SJSA1 (cell line): Measurements from ENCODE around the gene SMAGP. TPM values are rescaled to one million over a fixed set of nuclear protein-coding genes. Genes with fewer than 3 reads are reported as not detected.
"Not testable (repeated sequence)": the region's sequence is repeated elsewhere in the genome, so short reads cannot be mapped to it uniquely, and the experiment has no call there.

ENCODE experiments used
- DNase-seq, 2 experiments: peaks; one replicate each; pipeline ENCODE4 v3.0.0-alpha.2; 2015 to 2020; ENCODE audit warnings: low spot score in 2 of 2, low read depth in 1 of 2
- H3K27ac ChIP-seq: fragments of 250-450 bp; sonication (Bioruptor Pico); 2 replicates; pipeline ENCODE4 v1.5.1; 2020; ENCODE audit warnings: mild to moderate bottlenecking, moderate library complexity
- H3K27me3 ChIP-seq: fragments of 250-450 bp; sonication (Bioruptor Pico); replicated peaks from 2 replicates; pipeline ENCODE4 v1.5.1; 2020; ENCODE audit warnings: mild to moderate bottlenecking, moderate library complexity
- H3K36me3 ChIP-seq: fragments of 250-450 bp; sonication (Bioruptor Pico); 2 replicates; pipeline ENCODE4 v1.5.1; 2020; ENCODE audit warnings: mild to moderate bottlenecking
- H3K4me1 ChIP-seq: fragments of 250-450 bp; sonication (Bioruptor Pico); replicated peaks from 2 replicates; pipeline ENCODE4 v1.6.1; 2021; ENCODE audit warnings: mild to moderate bottlenecking
- H3K4me3 ChIP-seq: fragments of 250-450 bp; sonication (Bioruptor Pico); 2 replicates; pipeline ENCODE4 v1.5.1; 2020; ENCODE audit warnings: mild to moderate bottlenecking
- H3K9me3 ChIP-seq: fragments of 250-450 bp; sonication (Bioruptor Pico); replicated peaks from 2 replicates; pipeline ENCODE4 v1.5.1; 2020; ENCODE audit warnings: mild to moderate bottlenecking
- total RNA-seq: library from RNA; depleted of rRNA; stranded (reverse); fragments of >200 nt; shearing (Covaris generic); gene quantifications from 2 replicates; pipeline ENCODE4 v1.2.3, GENCODE V29; 2014

The SMAGP gene
- total RNA-seq, 1 experiment from 2014 or later = 22.8 TPM

GRCh38 chr12:51281202-51281924 lies 11.1 kb upstream of the SMAGP start:
- H3K27ac ChIP-seq = no peak overlapping the region
- no peak overlapping the region for H3K4me3 ChIP-seq
- no peaks in the 10 kb centered on the region; the same call in 1 of the 2 replicates for H3K4me1 ChIP-seq
- no peaks in the 10 kb centered on the region for H3K27me3 ChIP-seq
- DNase-seq = no peak
- no peaks in the 10 kb centered on the region for H3K9me3 ChIP-seq
- H3K36me3 ChIP-seq = no peaks in the 10 kb centered on the region

- no peak for DNase-seq
- Histone ChIP-seq H3K27me3 (no peaks in the 10 kb centered on the region), H3K9me3 (no peaks in the 10 kb centered on the region), H3K27ac (no peak overlapping the region), H3K36me3 (no peaks in the 10 kb centered on the region), H3K4me1 (peaks cover 12% of the 10 kb centered on the region), H3K4me3 (no peak overlapping the region)
These were observed 4.9 kb upstream of the SMAGP start for GRCh38 chr12:51275088-51275487.

GRCh38 chr12:51272810-51273209 lies 2.6 kb upstream of the SMAGP start:
- not testable (repeated sequence) for H3K27me3 ChIP-seq, H3K4me3 ChIP-seq, DNase-seq, H3K27ac ChIP-seq, H3K9me3 ChIP-seq
- Histone ChIP-seq H3K36me3 (peaks cover 10% of the 10 kb centered on the region), H3K4me1 (peaks cover 22% of the 10 kb centered on the region)

- Histone ChIP-seq H3K27me3 (no peaks in the 10 kb centered on the region), H3K4me1 (peaks cover 22% of the 10 kb centered on the region), H3K27ac (peak overlapping the region; percentile 82), H3K36me3 (peaks cover 16% of the 10 kb centered on the region), H3K4me3 (peak overlapping the region; percentile 85), H3K9me3 (no peaks in the 10 kb centered on the region)
- DNase-seq = peak; percentile 58 to 76
These were observed 820 bp upstream of the SMAGP start for GRCh38 chr12:51270951-51271518.

GRCh38 chr12:51269174-51270066 lies 795 bp downstream of the SMAGP start:
- H3K4me1 ChIP-seq = peaks cover 22% of the 10 kb centered on the region
- no peaks in the 10 kb centered on the region for H3K9me3 ChIP-seq
- no peaks in the 10 kb centered on the region for H3K27me3 ChIP-seq
- peak overlapping the region; percentile 82 for H3K27ac ChIP-seq
- peak; percentile 64 to 73 for DNase-seq
- H3K4me3 ChIP-seq = peak overlapping the region; percentile 85
- peaks cover 25% of the 10 kb centered on the region for H3K36me3 ChIP-seq

- Histone ChIP-seq H3K9me3 (no peaks in the 10 kb centered on the region), H3K4me3 (no peak overlapping the region), H3K36me3 (peaks cover 25% of the 10 kb centered on the region)
These were observed 5.2 kb downstream of the SMAGP start for GRCh38 chr12:51265024-51265423.

GRCh38 chr12:51264297-51264696 lies 5.9 kb downstream of the SMAGP start:
- no peak for DNase-seq
- H3K9me3 ChIP-seq = no peaks in the 10 kb centered on the region
- no peaks in the 10 kb centered on the region for H3K27me3 ChIP-seq
- peaks cover 29% of the 10 kb centered on the region for H3K36me3 ChIP-seq
- no peak overlapping the region for H3K27ac ChIP-seq
- H3K4me1 ChIP-seq = peaks cover 18% of the 10 kb centered on the region
- no peak overlapping the region for H3K4me3 ChIP-seq

More at GRCh38 chr12:51265024-51265423, 5.2 kb downstream of the SMAGP start:
- Histone ChIP-seq H3K27ac (no peak overlapping the region), H3K4me1 (peaks cover 21% of the 10 kb centered on the region), H3K27me3 (no peaks in the 10 kb centered on the region)
- DNase-seq = no peak

- Histone ChIP-seq H3K36me3 (peaks cover 26% of the 10 kb centered on the region), H3K27ac (peak overlapping the region; percentile 17; the same call in 1 of the 2 replicates), H3K4me1 (peaks cover 11% of the 10 kb centered on the region), H3K4me3 (no peak overlapping the region), H3K9me3 (no peaks in the 10 kb centered on the region), H3K27me3 (no peaks in the 10 kb centered on the region)
- DNase-seq = no peak
These were observed 6.9 kb downstream of the SMAGP start for GRCh38 chr12:51263341-51263740.

- Histone ChIP-seq H3K9me3 (no peaks in the 10 kb centered on the region), H3K36me3 (peaks cover 21% of the 10 kb centered on the region), H3K4me1 (peaks cover 11% of the 10 kb centered on the region), H3K27me3 (no peaks in the 10 kb centered on the region), H3K27ac (peak overlapping the region; percentile 17), H3K4me3 (no peak overlapping the region)
- DNase-seq = peak; percentile 57 to 63
These were observed 7.4 kb downstream of the SMAGP start for GRCh38 chr12:51262758-51263177.

- not testable (repeated sequence) for DNase-seq, H3K4me3 ChIP-seq, H3K9me3 ChIP-seq, H3K27me3 ChIP-seq, H3K27ac ChIP-seq
- Histone ChIP-seq H3K36me3 (peaks cover 16% of the 10 kb centered on the region), H3K4me1 (peaks cover 11% of the 10 kb centered on the region)
These were observed 10.6 kb downstream of the SMAGP start for GRCh38 chr12:51259600-51259999.

GRCh38 chr12:51254536-51254935 lies 15.7 kb downstream of the SMAGP start:
- no peak overlapping the region for H3K27ac ChIP-seq
- no peak overlapping the region for H3K4me3 ChIP-seq
- DNase-seq = no peak
- H3K27me3 ChIP-seq = no peaks in the 10 kb centered on the region
- peaks cover 40% of the 10 kb centered on the region for H3K36me3 ChIP-seq
- H3K4me1 ChIP-seq = no peaks in the 10 kb centered on the region
- no peaks in the 10 kb centered on the region for H3K9me3 ChIP-seq

GRCh38 chr12:51253276-51253675 lies 16.9 kb downstream of the SMAGP start:
- Histone ChIP-seq H3K9me3 (no peaks in the 10 kb centered on the region), H3K27ac (no peak overlapping the region), H3K4me3 (no peak overlapping the region), H3K27me3 (no peaks in the 10 kb centered on the region), H3K4me1 (no peaks in the 10 kb centered on the region), H3K36me3 (peaks cover 38% of the 10 kb centered on the region)
- no peak for DNase-seq

- Histone ChIP-seq H3K4me1 (peaks cover 13% of the 10 kb centered on the region), H3K36me3 (peaks cover 66% of the 10 kb centered on the region), H3K27ac (no peak overlapping the region), H3K27me3 (no peaks in the 10 kb centered on the region), H3K9me3 (no peaks in the 10 kb centered on the region), H3K4me3 (no peak overlapping the region)
- DNase-seq = no peak
These were observed 22.6 kb downstream of the SMAGP start for GRCh38 chr12:51247523-51248206.
